Chondrocyte (in vitro differentiated cells): Measurements from ENCODE around the gene APBB2. TPM values are rescaled to one million over a fixed set of nuclear protein-coding genes. Genes with fewer than 3 reads are reported as not detected.

Experiments
- DNase-seq: peaks from one replicate; pipeline ENCODE4 v3.0.0; 2021; ENCODE audit warnings: mixed read lengths, low spot score
- H3K27ac Mint-ChIP-seq: one replicate; pipeline ENCODE4 v1.8.0; 2021; ENCODE audit warnings: mild to moderate bottlenecking, moderate library complexity, mixed read lengths; ENCODE audit not compliant: unreplicated experiment
- H3K27me3 Mint-ChIP-seq: 2 replicates; pipeline ENCODE4 v1.8.0; 2021; ENCODE audit warnings: low read depth, mixed read lengths
- H3K36me3 Mint-ChIP-seq: 2 replicates; pipeline ENCODE4 v1.8.0; 2021; ENCODE audit warnings: low read depth, mixed read lengths
- H3K4me1 Mint-ChIP-seq: 2 replicates; pipeline ENCODE4 v1.8.0; 2021; ENCODE audit warnings: low read depth, mild to moderate bottlenecking, mixed read lengths
- H3K4me3 Mint-ChIP-seq: one replicate; pipeline ENCODE4 v1.8.0; 2021; ENCODE audit warnings: mild to moderate bottlenecking, moderate library complexity, mixed read lengths; ENCODE audit not compliant: unreplicated experiment
- H3K9me3 Mint-ChIP-seq: 2 replicates; pipeline ENCODE4 v1.8.0; 2021; ENCODE audit warnings: low read depth, mixed read lengths
- CTCF ChIP-seq: fragments of 200-600 bp; sonication (generic); IDR thresholded peaks from 2 replicates; pipeline ENCODE4 v1.5.0; 2021; ENCODE audit warnings: antibody characterized with exemption, mild to moderate bottlenecking, moderate library complexity
- total RNA-seq: library from RNA; stranded (reverse); gene quantifications from 3 replicates; pipeline ENCODE4 v1.2.1, GENCODE V29; 2021

APBB2 gene
- total RNA-seq, 1 donor from 2014 or later = 119 TPM

- H3K9me3 Mint-ChIP-seq = no peaks in the 10 kb centered on the region
- H3K36me3 Mint-ChIP-seq = no peaks in the 10 kb centered on the region
These were observed 22.2 kb upstream of the APBB2 start for GRCh38 chr4:41236508-41236907.

GRCh38 chr4:41236032-41236431 is 21.7 kb upstream of the APBB2 start:
- no peak for DNase-seq
- H3K4me3 Mint-ChIP-seq = no peak overlapping the region
- H3K36me3 Mint-ChIP-seq = no peaks in the 10 kb centered on the region
- no peaks in the 10 kb centered on the region for H3K27me3 Mint-ChIP-seq
- H3K27ac Mint-ChIP-seq = no peak overlapping the region
- TF ChIP-seq CTCF = no peak
- H3K4me1 Mint-ChIP-seq = no peaks in the 10 kb centered on the region
- no peaks in the 10 kb centered on the region for H3K9me3 Mint-ChIP-seq

More at GRCh38 chr4:41236508-41236907, 22.2 kb upstream of the APBB2 start:
- Mint-ChIP-seq H3K27ac (no peak overlapping the region), H3K27me3 (no peaks in the 10 kb centered on the region), H3K4me1 (no peaks in the 10 kb centered on the region), H3K4me3 (no peak overlapping the region)
- no peak for DNase-seq
- no peak for TF ChIP-seq CTCF

- no peaks in the 10 kb centered on the region for H3K9me3 Mint-ChIP-seq
- no peaks in the 10 kb centered on the region for H3K4me1 Mint-ChIP-seq
- no peak overlapping the region for H3K27ac Mint-ChIP-seq
- H3K27me3 Mint-ChIP-seq = no peaks in the 10 kb centered on the region
- no peak for DNase-seq
- no peaks in the 10 kb centered on the region for H3K36me3 Mint-ChIP-seq
- TF ChIP-seq CTCF = no peak
- H3K4me3 Mint-ChIP-seq = no peak overlapping the region
These were observed 18.5 kb upstream of the APBB2 start for GRCh38 chr4:41232856-41233255.

- DNase-seq = no peak
- Mint-ChIP-seq H3K27ac (no peak overlapping the region), H3K27me3 (no peaks in the 10 kb centered on the region), H3K9me3 (no peaks in the 10 kb centered on the region), H3K4me1 (no peaks in the 10 kb centered on the region), H3K36me3 (no peaks in the 10 kb centered on the region), H3K4me3 (no peak overlapping the region)
- peak; percentile 13 for TF ChIP-seq CTCF
These were observed 18.1 kb upstream of the APBB2 start for GRCh38 chr4:41232406-41232805.

GRCh38 chr4:41227902-41228301 is 13.6 kb upstream of the APBB2 start:
- DNase-seq = no peak
- Mint-ChIP-seq H3K4me3 (no peak overlapping the region), H3K36me3 (no peaks in the 10 kb centered on the region), H3K4me1 (no peaks in the 10 kb centered on the region), H3K27ac (no peak overlapping the region), H3K27me3 (no peaks in the 10 kb centered on the region), H3K9me3 (no peaks in the 10 kb centered on the region)
- no peak for TF ChIP-seq CTCF
